ENCODE data around the gene DYNLT5.

DNA sequence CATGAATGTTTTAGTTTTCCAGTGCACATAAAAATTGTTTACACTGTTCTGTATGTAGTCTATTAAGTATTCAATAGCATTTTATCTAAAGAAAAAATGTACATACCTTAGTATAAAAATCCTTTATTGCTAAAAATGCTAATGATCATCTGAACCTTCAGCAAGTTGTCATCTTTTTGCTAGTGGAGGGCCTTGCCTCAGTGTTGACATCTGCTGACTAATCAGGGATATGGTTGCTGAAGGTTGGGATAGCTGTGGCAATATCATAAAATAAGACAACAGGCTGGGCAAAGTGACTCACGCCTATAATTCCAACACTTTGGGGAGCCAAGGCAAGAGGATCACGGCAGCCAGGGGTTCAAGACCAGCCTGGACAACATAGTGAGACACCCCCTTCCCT, 9.0 kb downstream of the DYNLT5 start:
- TF ChIP-seq EP300 (IDR thresholded peaks at IDR 0.05), result no peak
- TF ChIP-seq, protein P1, sequence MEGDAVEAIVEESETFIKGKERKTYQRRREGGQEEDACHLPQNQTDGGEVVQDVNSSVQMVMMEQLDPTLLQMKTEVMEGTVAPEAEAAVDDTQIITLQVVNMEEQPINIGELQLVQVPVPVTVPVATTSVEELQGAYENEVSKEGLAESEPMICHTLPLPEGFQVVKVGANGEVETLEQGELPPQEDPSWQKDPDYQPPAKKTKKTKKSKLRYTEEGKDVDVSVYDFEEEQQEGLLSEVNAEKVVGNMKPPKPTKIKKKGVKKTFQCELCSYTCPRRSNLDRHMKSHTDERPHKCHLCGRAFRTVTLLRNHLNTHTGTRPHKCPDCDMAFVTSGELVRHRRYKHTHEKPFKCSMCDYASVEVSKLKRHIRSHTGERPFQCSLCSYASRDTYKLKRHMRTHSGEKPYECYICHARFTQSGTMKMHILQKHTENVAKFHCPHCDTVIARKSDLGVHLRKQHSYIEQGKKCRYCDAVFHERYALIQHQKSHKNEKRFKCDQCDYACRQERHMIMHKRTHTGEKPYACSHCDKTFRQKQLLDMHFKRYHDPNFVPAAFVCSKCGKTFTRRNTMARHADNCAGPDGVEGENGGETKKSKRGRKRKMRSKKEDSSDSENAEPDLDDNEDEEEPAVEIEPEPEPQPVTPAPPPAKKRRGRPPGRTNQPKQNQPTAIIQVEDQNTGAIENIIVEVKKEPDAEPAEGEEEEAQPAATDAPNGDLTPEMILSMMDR (IDR thresholded peaks at IDR 0.05), result no peak
- no peak for TF ChIP-seq POLR2AphosphoS5 (IDR thresholded peaks at IDR 0.05)
- TF ChIP-seq POLR2A (IDR thresholded peaks at IDR 0.05), result no peak
